ENCODE results near the gene ART4. TPM values are rescaled to one million over a fixed set of nuclear protein-coding genes. Genes with fewer than 3 reads are reported as not detected.

The ART4 gene
- total and polyA plus RNA-seq, 12 donors, result 0.22 to 15.2 (median 4.7) TPM

GRCh38 chr12:14810167-14810952 is 33.0 kb downstream of the ART4 start:
- Histone ChIP-seq H3K4me1 (replicated peaks in 1 of 2) (peaks cover 0 to 5% of the 10 kb centered on the region in 2 donors), H3K27me3 (no peaks in the 10 kb centered on the region), H3K36me3 (replicated peaks in 1 of 2) (no peaks in the 10 kb centered on the region), H3K9me3 (replicated peaks in 1 of 3) (no peaks in the 10 kb centered on the region), H3K27ac (no peak overlapping the region), H3K4me3 (no peak overlapping the region)
- TF ChIP-seq, protein P1, sequence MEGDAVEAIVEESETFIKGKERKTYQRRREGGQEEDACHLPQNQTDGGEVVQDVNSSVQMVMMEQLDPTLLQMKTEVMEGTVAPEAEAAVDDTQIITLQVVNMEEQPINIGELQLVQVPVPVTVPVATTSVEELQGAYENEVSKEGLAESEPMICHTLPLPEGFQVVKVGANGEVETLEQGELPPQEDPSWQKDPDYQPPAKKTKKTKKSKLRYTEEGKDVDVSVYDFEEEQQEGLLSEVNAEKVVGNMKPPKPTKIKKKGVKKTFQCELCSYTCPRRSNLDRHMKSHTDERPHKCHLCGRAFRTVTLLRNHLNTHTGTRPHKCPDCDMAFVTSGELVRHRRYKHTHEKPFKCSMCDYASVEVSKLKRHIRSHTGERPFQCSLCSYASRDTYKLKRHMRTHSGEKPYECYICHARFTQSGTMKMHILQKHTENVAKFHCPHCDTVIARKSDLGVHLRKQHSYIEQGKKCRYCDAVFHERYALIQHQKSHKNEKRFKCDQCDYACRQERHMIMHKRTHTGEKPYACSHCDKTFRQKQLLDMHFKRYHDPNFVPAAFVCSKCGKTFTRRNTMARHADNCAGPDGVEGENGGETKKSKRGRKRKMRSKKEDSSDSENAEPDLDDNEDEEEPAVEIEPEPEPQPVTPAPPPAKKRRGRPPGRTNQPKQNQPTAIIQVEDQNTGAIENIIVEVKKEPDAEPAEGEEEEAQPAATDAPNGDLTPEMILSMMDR (IDR thresholded peaks at IDR 0.05), result no peak
- TF ChIP-seq POLR2A (IDR thresholded peaks at IDR 0.05), result no peak
- intact Hi-C loops (cut with DNase I), result no loop called here
- no peak for DNase-seq
- WGBS, 4 donors, result 84 to 90% (median 88%) methylated on average over 5 of the region's 5 CpGs

DNA sequence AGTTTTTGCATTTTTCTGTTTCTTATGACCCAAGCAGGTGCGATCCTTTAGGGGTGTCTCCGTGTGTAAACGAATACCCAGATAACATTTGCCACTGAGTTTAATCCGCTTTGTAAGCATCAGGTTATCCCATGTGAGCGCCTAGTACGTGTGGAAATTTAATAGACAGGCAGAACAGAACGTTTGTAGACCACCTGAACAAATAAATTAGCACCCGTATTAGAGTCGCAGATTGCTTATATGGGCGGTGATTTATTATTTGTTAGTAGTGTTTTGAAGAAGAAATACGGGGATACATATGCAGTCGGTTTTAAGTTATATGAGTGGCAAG is 39.5 kb downstream of the ART4 start:
- Histone ChIP-seq H3K4me1 (replicated peaks in 1 of 2) (peaks cover 22 to 33% of the 10 kb centered on the region in 2 donors), H3K9me3 (replicated peaks in 1 of 3) (no peaks in the 10 kb centered on the region), H3K4me3 (peak overlapping the region; percentile 53 to 97 (median 70)), H3K27me3 (no peaks in the 10 kb centered on the region), H3K36me3 (replicated peaks in 1 of 2) (peaks cover 0 to 7% of the 10 kb centered on the region in 2 donors), H3K27ac (peak overlapping the region; percentile 72 to 99 (median 98))
- 0 to 1% (median 0%) methylated on average over 12 of the region's 12 CpGs for WGBS, 4 donors
- intact Hi-C loops (cut with DNase I), result no loop called here
- no peak for TF ChIP-seq POLR2A (IDR thresholded peaks at IDR 0.05)
- TF ChIP-seq, protein P1 (IDR thresholded peaks at IDR 0.05), result no peak
- no peak for DNase-seq

DNA sequence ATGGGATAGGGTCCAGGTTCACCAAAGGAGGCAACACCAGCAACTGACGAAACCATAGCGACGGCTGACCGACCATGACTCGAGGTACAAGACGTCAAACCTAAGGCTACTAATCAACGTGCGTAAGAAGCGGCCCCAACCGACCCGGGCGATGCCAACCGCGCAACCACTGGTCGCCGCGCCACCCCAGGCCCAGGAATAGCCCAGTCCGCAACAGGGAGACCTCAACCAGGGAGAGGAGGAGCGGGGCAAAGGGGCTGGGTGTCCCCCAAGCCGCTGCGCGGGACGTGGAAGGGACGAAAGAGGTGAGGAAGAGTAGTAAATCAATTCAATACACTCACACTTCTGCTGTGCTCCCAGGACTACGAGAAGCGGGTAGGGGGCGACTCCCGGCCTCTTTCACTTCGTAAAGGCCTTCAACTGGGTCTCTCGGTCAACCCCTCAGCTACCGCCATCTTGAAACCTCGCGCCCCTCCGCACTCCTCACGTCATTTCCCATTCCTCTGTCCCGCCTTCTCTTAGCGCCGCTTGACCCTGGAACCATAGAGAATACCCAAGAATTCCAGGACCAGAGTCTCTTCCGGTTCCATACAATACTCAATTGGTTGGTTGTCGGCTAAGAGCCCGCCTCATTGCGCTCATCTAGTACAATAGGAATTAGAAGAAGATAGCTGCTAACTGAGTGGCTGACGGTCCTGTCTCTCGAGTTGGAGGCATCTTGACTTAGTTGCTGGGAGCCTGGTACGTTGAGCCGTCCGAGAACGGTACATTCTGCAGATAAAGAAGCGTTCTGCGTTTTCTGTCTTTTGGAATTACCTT is 40.1 kb downstream of the ART4 start, which contains the start of the genes C12orf60 and WBP11:
Gene C12orf60 (plus strand): TSS at position 660 of the 819 bp plus-strand sequence. CDS start 19,266 bp downstream, outside the sequence.
Gene WBP11 (minus strand): TSS at position 468 of the 819 bp plus-strand sequence. CDS start 2,095 bp downstream, outside the sequence.
- DNase-seq, result peak; percentile 94 to 100 (median 98)
- TF ChIP-seq, protein P1 (IDR thresholded peaks at IDR 0.05), result no peak
- TF ChIP-seq POLR2A (IDR thresholded peaks at IDR 0.05), result peak; percentile 63 to 95
- Histone ChIP-seq H3K27ac (peak within 1 kb of the TSS; percentile 93 to 99 (median 99)), H3K27me3 (no peaks in the 10 kb centered on the region), H3K36me3 (replicated peaks in 1 of 2) (peaks cover 0 to 13% of the 10 kb centered on the region in 2 donors), H3K9me3 (replicated peaks in 1 of 3) (no peaks in the 10 kb centered on the region), H3K4me1 (replicated peaks in 1 of 2) (peaks cover 22 to 33% of the 10 kb centered on the region in 2 donors), H3K4me3 (peak within 1 kb of the TSS; percentile 57 to 97 (median 85))
- intact Hi-C loops (cut with DNase I), result no loop called here
- 0% methylated on average over 42 to 50 of the region's 50 CpGs for WGBS, 4 donors

DNA sequence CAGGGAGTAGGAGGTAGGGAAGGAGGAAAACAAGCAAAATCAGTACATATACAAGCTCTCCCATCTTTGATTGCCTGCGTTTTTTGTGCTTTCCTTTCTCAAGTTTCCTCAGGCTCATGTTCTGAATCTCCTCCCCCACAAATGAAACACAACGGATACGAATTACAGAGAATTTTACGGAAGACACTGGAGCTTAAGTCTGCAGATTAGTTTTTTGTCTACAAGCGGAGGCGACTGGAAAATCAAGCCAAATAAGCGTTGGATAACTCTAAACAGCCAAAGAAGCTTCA is 40.7 kb downstream of the ART4 start:
- Histone ChIP-seq H3K27ac (peak overlapping the region; percentile 93 to 99 (median 99)), H3K4me3 (peak overlapping the region; percentile 57 to 97 (median 85)), H3K4me1 (replicated peaks in 1 of 2) (peaks cover 22 to 33% of the 10 kb centered on the region in 2 donors), H3K27me3 (no peaks in the 10 kb centered on the region), H3K36me3 (replicated peaks in 1 of 2) (peaks cover 0 to 19% of the 10 kb centered on the region in 2 donors), H3K9me3 (replicated peaks in 1 of 3) (no peaks in the 10 kb centered on the region)
- intact Hi-C loops (cut with DNase I), result no loop called here
- TF ChIP-seq, protein P1 (IDR thresholded peaks at IDR 0.05), result no peak
- no peak for TF ChIP-seq POLR2A (IDR thresholded peaks at IDR 0.05)
- 0 to 1% (median 0%) methylated on average over 7 of the region's 7 CpGs for WGBS, 4 donors
- no peak for DNase-seq
